Upper lobe of right lung (tissue), 1 donor: ENCODE measurements around the gene CBFB. TPM values are rescaled to one million over a fixed set of nuclear protein-coding genes. Genes with fewer than 3 reads are reported as not detected.
"Not testable (repeated sequence)": the region's sequence is repeated elsewhere in the genome, so short reads cannot be mapped to it uniquely, and the experiment has no call there.

ENCODE experiments used
- ATAC-seq: fragments of 200-7000 bp; cut with Tn5 transposase; one replicate; pipeline ENCODE4 v1.9.1; 2020; ENCODE audit warnings: mild to moderate bottlenecking, moderate library complexity
- DNase-seq: peaks from one replicate; pipeline ENCODE4 v3.0.0-alpha.2; 2020
- H3K27ac ChIP-seq: fragments of 200-600 bp; one replicate; pipeline ENCODE4 v1.8.0; 2022
- H3K27me3 ChIP-seq: fragments of 200-600 bp; one replicate; pipeline ENCODE4 v1.8.0; 2022; ENCODE audit warnings: mild to moderate bottlenecking
- H3K36me3 ChIP-seq: fragments of 200-600 bp; one replicate; pipeline ENCODE4 v1.8.0; 2022
- H3K4me1 ChIP-seq: fragments of 200-600 bp; one replicate; pipeline ENCODE4 v1.8.0; 2022
- H3K4me3 ChIP-seq: fragments of 200-600 bp; one replicate; pipeline ENCODE4 v1.8.0; 2022; ENCODE audit warnings: mild to moderate bottlenecking
- H3K9me3 ChIP-seq: fragments of 200-600 bp; one replicate; pipeline ENCODE4 v1.8.0; 2022
- intact Hi-C: fragments of 100-400 bp; cut with DNase I; formaldehyde crosslinking; loops from one replicate; pipeline ENCODE4 v1.11.0; 2022
- total RNA-seq: library from RNA; stranded (reverse); fragmentation: NEBNext Ultra II Directional; extraction: Animal tissue kit (Norgen Biotek cat#: 25700); gene quantifications from one replicate; pipeline ENCODE4 v1.2.1, GENCODE V29; 2021
- TF ChIP-seq, protein P1 (sequence below): fragments of 200-600 bp; IDR thresholded peaks from one replicate; pipeline ENCODE4 v1.8.0; 2022; ENCODE audit warnings: antibody characterized with exemption
- donor health status: DM: no; HTN: yes; CAD: no; lungs with severe emphysema.

CBFB gene
- total RNA-seq, 1 donor from 2014 or later = 63.0 TPM

DNA sequence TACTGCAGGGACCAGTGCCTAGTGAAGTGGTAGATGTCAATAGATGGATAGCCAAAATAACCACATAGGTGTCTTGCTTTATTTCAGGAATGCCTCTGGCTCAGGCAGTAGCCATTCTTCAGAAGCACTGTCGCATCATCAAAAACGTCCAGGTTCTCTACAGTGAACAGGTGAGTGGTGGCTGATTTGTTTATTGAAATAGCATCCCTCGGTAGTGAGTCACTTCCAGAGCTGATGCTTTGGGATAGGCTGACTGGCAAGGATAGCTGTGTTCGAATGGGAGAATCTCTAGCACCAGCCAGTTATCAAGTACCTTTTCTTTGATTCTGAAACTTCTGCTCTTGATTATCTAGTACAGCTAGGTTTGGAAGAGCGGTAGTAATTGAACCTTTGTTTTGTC is 91.1 kb downstream of the CBFB start:
- Histone ChIP-seq H3K27ac (no peak overlapping the region), H3K4me3 (no peak overlapping the region), H3K36me3 (peaks cover 48% of the 10 kb centered on the region), H3K9me3 (no peaks in the 10 kb centered on the region), H3K4me1 (no peaks in the 10 kb centered on the region), H3K27me3 (no peaks in the 10 kb centered on the region)
- TF ChIP-seq, protein P1, sequence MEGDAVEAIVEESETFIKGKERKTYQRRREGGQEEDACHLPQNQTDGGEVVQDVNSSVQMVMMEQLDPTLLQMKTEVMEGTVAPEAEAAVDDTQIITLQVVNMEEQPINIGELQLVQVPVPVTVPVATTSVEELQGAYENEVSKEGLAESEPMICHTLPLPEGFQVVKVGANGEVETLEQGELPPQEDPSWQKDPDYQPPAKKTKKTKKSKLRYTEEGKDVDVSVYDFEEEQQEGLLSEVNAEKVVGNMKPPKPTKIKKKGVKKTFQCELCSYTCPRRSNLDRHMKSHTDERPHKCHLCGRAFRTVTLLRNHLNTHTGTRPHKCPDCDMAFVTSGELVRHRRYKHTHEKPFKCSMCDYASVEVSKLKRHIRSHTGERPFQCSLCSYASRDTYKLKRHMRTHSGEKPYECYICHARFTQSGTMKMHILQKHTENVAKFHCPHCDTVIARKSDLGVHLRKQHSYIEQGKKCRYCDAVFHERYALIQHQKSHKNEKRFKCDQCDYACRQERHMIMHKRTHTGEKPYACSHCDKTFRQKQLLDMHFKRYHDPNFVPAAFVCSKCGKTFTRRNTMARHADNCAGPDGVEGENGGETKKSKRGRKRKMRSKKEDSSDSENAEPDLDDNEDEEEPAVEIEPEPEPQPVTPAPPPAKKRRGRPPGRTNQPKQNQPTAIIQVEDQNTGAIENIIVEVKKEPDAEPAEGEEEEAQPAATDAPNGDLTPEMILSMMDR = no peak
- intact Hi-C loops = no loop called here
- no peak for ATAC-seq
- DNase-seq = no peak

DNA sequence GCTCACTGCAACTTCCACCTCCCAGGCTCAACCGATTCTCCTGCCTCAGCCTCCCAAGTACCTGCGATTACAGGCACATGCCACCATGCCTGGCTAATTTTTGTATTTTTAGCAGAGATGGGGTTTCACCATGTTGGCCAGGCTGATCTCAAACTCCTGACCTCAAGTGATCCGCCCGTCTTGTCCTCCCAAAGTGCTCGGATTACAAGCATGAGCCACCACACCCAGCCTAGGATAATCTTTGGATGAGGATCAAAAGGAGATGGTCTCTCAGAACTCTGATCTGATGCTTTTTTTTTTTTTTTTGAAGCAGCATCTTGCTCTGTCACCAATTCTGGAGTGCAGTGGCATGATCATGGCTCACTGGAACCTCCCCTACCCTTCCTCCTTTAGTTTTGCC is 93.8 kb downstream of the CBFB start:
- H3K9me3 ChIP-seq, H3K4me3 ChIP-seq, intact Hi-C loops, ATAC-seq, H3K4me1 ChIP-seq, H3K27ac ChIP-seq, H3K27me3 ChIP-seq, DNase-seq: not testable (repeated sequence)
- H3K36me3 ChIP-seq = peaks cover 61% of the 10 kb centered on the region

DNA sequence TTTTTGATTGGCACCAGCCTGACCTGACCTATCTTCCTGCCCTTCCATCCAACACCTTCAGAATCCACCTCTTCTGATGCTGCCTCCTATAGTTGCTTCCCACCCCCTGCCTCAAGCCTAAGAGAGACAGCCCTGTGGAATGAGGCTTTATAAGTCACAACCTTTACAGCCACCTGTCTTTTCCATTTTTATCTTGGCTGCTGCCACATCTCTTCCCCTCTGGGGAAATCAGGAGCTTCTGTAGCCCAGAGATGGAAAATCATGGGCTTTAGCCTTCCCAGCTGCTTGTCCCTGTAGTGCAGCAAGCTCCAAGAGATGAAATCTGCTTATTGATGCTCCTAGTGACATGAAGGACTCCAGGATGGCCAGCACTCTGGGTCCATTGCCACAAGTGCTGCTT is 99.5 kb downstream of the CBFB start:
- peaks cover 66% of the 10 kb centered on the region for H3K36me3 ChIP-seq
- H3K4me3 ChIP-seq = no peak overlapping the region
- DNase-seq = no peak
- H3K9me3 ChIP-seq = no peaks in the 10 kb centered on the region
- H3K27ac ChIP-seq = no peak overlapping the region
- no peaks in the 10 kb centered on the region for H3K27me3 ChIP-seq
- ATAC-seq = no peak
- TF ChIP-seq, protein P1 = no peak
- H3K4me1 ChIP-seq = no peaks in the 10 kb centered on the region
- intact Hi-C loops = no loop called here

DNA sequence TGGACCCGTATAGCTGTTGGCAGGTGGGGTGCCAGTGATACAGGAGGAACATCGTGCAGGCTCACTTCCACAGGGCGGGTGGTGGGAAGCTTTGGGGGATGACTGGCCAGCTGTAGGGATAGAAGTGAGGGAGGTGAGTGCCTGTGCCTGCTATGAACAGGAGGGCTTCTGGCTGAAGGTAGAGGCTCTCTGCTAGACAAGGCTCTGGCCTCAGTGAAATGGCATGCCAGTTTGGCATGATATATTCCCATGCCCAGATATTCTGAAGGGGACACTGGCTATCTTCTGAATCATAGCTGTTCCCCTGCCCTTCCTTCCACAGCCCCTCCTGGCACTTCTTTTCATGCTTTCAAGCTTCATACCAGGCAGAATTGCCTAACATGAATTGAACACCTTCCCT is 99.9 kb downstream of the CBFB start:
- no peak overlapping the region for H3K27ac ChIP-seq
- H3K9me3 ChIP-seq = no peaks in the 10 kb centered on the region
- peaks cover 66% of the 10 kb centered on the region for H3K36me3 ChIP-seq
- intact Hi-C loops = no loop called here
- DNase-seq (no peak), ATAC-seq (no peak)
- H3K4me1 ChIP-seq = no peaks in the 10 kb centered on the region
- TF ChIP-seq, protein P1 = no peak
- H3K27me3 ChIP-seq = no peaks in the 10 kb centered on the region
- no peak overlapping the region for H3K4me3 ChIP-seq

DNA sequence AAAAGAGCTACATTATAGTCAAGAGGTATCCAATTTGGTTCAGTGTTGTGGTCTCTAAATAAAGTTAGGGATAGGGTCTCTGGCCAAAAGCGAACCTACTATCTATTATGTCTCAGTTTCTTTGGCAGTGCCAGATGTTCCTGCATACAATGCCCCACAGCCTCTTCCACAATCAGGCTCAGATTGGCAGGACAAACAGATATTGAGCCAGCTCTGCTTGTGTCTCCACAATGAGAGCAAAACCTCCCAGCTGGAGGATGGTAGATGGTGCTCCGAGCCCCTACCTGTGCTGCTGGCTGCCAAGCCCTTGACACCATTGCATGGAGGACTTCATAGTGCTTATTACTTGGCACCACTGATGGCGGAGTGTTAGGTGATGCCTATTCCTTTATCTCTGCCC is 100.5 kb downstream of the CBFB start:
- Histone ChIP-seq H3K4me1 (no peaks in the 10 kb centered on the region), H3K9me3 (no peaks in the 10 kb centered on the region), H3K27me3 (no peaks in the 10 kb centered on the region), H3K4me3 (no peak overlapping the region), H3K27ac (no peak overlapping the region), H3K36me3 (peaks cover 66% of the 10 kb centered on the region)
- TF ChIP-seq, protein P1 = no peak
- ATAC-seq (no peak), DNase-seq (no peak)
- intact Hi-C loops = no loop called here

DNA sequence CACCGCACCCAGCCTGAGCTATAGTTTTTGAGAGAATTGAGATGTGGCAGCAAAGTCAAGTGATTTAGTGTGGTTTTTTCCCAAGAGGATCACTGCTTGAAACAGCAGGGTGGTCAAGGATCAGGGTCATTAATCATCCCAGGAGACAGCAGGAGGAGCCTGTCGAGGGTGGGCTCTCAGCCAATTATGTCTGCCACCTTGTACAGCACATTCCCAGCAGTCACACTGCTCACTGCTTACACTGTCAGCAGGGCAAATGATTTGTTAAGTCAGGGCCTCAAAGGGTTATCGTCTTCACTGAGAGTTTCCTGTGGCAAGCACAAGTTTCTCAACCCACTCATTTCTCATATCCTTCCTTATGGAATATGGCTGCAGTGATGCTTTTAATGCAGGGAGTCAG is 108.7 kb downstream of the CBFB start:
- Histone ChIP-seq H3K27ac (no peak overlapping the region), H3K4me1 (no peaks in the 10 kb centered on the region), H3K27me3 (no peaks in the 10 kb centered on the region), H3K36me3 (peaks cover 98% of the 10 kb centered on the region), H3K9me3 (no peaks in the 10 kb centered on the region), H3K4me3 (no peak overlapping the region)
- DNase-seq = no peak
- ATAC-seq = no peak
- intact Hi-C loops = no loop called here
- TF ChIP-seq, protein P1 = no peak
